CD4-positive, alpha-beta T cell treated with Interleukin-4 for 4 hours (primary cell): ENCODE measurements around the gene NR1D2.
"Not testable (repeated sequence)": the region's sequence is repeated elsewhere in the genome, so short reads cannot be mapped to it uniquely, and the experiment has no call there.

Experiments used
- DNase-seq: peaks from one replicate; pipeline ENCODE4 v3.0.0-alpha.2; 2020

Gene NR1D2

GRCh38 chr3:23944861-23945662, at the start of gene NR1D2:
NR1D2 (plus strand) TSS chr3:23945286; CDS start chr3:23945579, 293 bp downstream.
- peak; percentile 76 for DNase-seq

DNA sequence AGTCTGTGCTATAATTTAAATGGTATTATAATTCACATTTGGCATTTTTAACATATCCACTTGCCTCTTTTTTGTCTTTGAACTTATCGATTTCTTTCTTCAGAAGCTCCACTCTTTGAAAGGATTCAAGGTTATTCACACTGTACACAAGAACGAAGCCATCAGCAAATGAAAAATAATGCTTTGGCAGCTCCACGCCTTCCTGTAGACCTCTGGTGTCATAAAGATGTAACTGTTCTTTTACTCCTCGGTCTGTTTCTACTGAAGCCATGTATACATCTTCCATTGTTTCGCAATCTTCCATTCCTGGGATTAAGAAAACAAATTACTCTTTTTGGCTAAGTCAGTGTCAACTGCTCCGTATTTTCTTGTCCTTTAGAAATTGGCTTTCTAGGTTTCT, 44.3 kb upstream of the NR1D2 start:
- no peak for DNase-seq

GRCh38 chr3:23904545-23904944, 40.5 kb upstream of the NR1D2 start:
- DNase-seq = no peak

GRCh38 chr3:23909341-23909740, 35.7 kb upstream of the NR1D2 start:
- DNase-seq = no peak

DNA sequence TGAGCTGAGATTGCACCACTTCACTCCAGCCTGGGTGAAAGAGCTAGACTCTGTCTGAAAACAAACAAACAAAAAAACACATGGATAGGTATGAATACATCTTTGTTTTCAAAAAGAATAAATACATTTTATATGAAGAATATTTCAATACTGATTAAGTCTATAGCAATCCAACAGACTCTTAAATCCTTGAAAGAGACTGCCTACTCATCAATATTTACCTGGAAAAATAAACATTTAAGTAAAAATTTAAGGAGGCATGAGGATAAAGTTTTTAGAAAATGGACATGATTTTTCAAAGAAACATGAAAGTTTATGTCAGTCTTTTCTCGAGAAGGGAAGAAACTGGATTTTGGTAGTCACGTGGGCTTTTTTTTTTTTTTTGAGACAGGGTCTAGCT, 33.7 kb upstream of the NR1D2 start:
- no peak for DNase-seq

DNA sequence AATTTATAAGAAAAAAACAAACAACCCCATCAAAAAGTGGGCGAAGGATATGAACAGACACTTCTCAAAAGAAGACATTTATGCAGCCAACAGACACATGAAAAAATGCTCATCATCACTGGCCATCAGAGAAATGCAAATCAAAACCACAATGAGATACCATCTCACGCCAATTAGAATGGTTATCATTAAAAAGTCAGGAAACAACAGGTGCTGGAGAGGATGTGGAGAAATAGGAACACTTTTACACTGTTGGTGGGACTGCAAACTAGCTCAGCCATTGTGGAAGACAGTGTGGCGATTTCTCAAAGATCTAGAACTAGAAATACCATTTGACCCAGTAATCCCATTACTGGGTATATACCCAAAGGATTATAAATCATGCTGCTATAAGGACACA, 32.8 kb upstream of the NR1D2 start:
- not testable (repeated sequence) for DNase-seq

- no peak for DNase-seq
These were observed 31.9 kb upstream of the NR1D2 start for GRCh38 chr3:23913182-23913581.

DNA sequence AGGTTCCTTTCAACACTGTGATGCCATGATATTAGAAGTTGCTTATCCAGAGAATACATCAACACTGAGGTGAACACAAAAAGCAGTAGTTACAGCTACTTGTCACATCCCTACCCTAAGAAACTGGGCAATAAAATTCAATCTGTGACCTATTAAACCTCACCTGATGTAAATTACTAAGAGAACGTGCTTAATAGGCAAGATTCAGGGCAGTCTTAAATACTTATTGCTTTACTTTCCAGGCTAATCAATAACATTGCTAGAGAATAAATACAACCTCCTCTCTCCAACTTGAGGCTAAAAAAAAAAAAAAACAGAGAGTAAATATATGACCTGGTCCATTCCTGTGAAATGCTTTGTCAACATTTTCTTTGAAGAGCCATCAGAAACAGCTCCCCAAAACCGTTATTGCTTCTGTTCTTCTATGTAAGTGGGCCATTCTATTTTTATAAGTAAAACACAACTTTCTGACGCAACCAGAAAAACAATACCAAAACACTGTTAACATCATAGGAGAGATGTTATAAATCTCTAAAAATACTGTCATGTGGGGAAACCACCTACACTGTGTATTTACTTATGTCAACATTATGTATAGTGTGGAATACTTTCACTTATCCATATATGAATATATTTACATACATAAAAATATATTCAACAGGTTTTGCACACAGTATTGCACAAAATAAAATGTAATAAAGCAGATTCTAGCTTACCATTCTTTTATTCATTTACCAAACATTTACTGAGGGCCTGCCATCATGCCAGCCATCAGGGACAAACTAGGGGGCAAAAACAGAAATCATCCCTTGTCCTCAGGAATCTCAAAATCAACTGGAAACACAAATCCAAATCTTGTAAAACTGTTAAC, 31.0 kb upstream of the NR1D2 start:
- DNase-seq = no peak

- DNase-seq = no peak
These were observed 29.5 kb upstream of the NR1D2 start for GRCh38 chr3:23915537-23916108.

GRCh38 chr3:23916152-23916885, 28.8 kb upstream of the NR1D2 start:
- no peak for DNase-seq

GRCh38 chr3:23916886-23917678, 28.0 kb upstream of the NR1D2 start, which contains the start of the genes NKIRAS1 and RPL15:
NKIRAS1 (minus strand) TSS chr3:23916990; CDS start chr3:23910904, 6,086 bp downstream.
RPL15 (plus strand) TSS chr3:23917132; CDS start chr3:23917860, 728 bp downstream.
- peak; percentile 97 for DNase-seq

GRCh38 chr3:23917679-23918303, 27.3 kb upstream of the NR1D2 start:
- DNase-seq = not testable (repeated sequence)

GRCh38 chr3:23918331-23918730, 26.8 kb upstream of the NR1D2 start:
- not testable (repeated sequence) for DNase-seq

- no peak for DNase-seq
These were observed 25.5 kb upstream of the NR1D2 start for GRCh38 chr3:23919628-23920027.

- no peak for DNase-seq
These were observed 24.9 kb upstream of the NR1D2 start for GRCh38 chr3:23920151-23920655.

DNA sequence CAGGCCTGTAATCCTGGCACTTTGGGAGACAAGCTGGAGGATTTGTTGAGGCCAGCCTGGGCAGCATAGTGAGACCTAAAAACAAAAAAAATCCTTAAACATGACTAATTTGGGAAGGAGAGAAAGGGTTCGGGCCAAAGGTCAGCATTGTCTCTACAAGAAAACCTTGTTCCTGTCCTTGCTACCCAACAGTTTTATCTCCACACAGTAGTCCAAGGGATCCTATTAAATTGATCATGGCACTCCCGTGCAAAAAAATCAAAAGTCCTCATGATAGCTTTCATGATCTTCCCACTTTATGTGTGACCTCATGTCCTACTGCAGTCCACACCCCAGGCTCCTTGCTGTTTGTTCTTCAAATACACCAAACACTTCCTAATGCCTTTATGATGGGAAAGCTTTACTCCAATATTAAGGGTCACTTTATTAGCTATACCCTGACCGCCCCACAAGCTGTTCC, 24.0 kb upstream of the NR1D2 start:
- no peak for DNase-seq

- DNase-seq = no peak
These were observed 21.3 kb upstream of the NR1D2 start for GRCh38 chr3:23923786-23924185.

GRCh38 chr3:23926246-23926645, 18.8 kb upstream of the NR1D2 start:
- no peak for DNase-seq

- no peak for DNase-seq
These were observed 18.4 kb upstream of the NR1D2 start for GRCh38 chr3:23926736-23927135.

GRCh38 chr3:23928524-23928923, 16.6 kb upstream of the NR1D2 start:
- no peak for DNase-seq

- DNase-seq = no peak
These were observed 13.5 kb upstream of the NR1D2 start for GRCh38 chr3:23931597-23931996.
